Peyer's patch (tissue), 4 donors: ENCODE measurements around the gene CABYR.

Source experiments
- CTCF ChIP-seq, 6 experiments: fragments of 450-650 bp in 4 of 6; fragments of 200-600 bp in 2 of 6; sonication (generic) in 1 of 6; IDR thresholded peaks; one replicate each; pipeline ENCODE4 v1.5.1; 2017 to 2019; ENCODE audit warnings: antibody characterized with exemption in 6 of 6, mild to moderate bottlenecking in 3 of 6, moderate library complexity in 1 of 6
- POLR2A ChIP-seq, 2 donors: fragments of 450-650 bp; IDR thresholded peaks; one replicate each; pipeline ENCODE4 v1.5.1; 2017; ENCODE audit warnings: antibody characterized with exemption in 2 of 2, mild to moderate bottlenecking in 2 of 2, moderate library complexity in 2 of 2

DNA sequence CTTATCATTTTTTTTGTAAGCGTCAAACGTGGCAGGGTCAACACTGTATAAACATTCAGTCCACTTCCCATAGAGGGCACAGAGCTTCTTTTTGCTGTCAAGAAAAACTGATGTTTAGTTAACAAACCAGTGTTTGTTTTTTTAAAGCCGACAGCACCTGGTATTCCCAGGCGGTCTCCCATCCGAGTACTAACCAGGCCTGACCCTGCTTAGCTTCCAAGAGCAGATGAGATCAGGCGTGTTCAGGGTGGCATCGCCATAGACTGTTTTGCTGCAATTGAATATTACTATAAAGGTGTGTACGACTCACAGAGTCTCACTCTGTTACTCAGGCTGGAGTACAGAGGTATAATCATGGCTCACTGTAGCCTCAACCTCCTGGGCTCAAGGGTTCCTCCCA is 31.5 kb downstream of the CABYR start:
- TF ChIP-seq POLR2A (IDR thresholded peaks at IDR 0.05) (no peak), CTCF (IDR thresholded peaks at IDR 0.05) (no peak)
